B cell (primary cell): ENCODE data around the gene TMEM115. TPM values are rescaled to one million over a fixed set of nuclear protein-coding genes. Genes with fewer than 3 reads are reported as not detected.

Experiments used
- ATAC-seq: fragments of 200-7000 bp; cut with Tn5 transposase; one replicate; pipeline ENCODE4 v1.10.0; 2021; ENCODE audit warnings: low read depth, mild to moderate bottlenecking, moderate number of reproducible peaks, moderate library complexity
- CTCF ChIA-PET: fragments of 350-600 bp; sonication (Branson Sonifier 250); formaldehyde crosslinking; loops from one replicate; lab custom pipeline; 2021; ENCODE audit warnings: antibody characterized with exemption, inconsistent platforms; lab: Charles Lee
- POLR2A ChIA-PET: fragments of 350-600 bp; sonication (Branson Sonifier 250); formaldehyde crosslinking; loops from one replicate; lab custom pipeline; 2021; ENCODE audit warnings: antibody characterized with exemption; lab: Charles Lee
- DNase-seq: peaks from one replicate; pipeline ENCODE4 v3.0.0; 2013
- H2AFZ ChIP-seq: 2 replicates; pipeline ENCODE4 v1.6.1; 2012; ENCODE audit warnings: mild to moderate bottlenecking, low read depth, low read length; ENCODE audit not compliant: insufficient read depth, poor library complexity, severe bottlenecking
- H3K27ac ChIP-seq, 2 donors: 1 replicate in 1 of 2; 2 replicates in 1 of 2; pipeline ENCODE4 v1.5.1; 2012 to 2013; ENCODE audit warnings: low read length in 2 of 2, mild to moderate bottlenecking in 2 of 2, moderate library complexity in 1 of 2
- H3K27me3 ChIP-seq, 4 experiments: fragments of 200-600 bp in 1 of 4; sonication (generic) in 1 of 4; replicated peaks in 1 of 4; 1 replicate in 2 of 4; 2 replicates in 2 of 4; pipeline versions ENCODE4 v1.6.1 to v1.7.0; 2013 to 2016; ENCODE audit warnings: low read length in 3 of 4, mild to moderate bottlenecking in 2 of 4, mixed read lengths in 1 of 4, moderate library complexity in 1 of 4; ENCODE audit not compliant: insufficient read depth in 4 of 4, control insufficient read depth in 3 of 4; ENCODE audit errors: control extremely low read depth in 1 of 4
- H3K36me3 ChIP-seq, 2 experiments: replicated peaks in 1 of 2; 1 replicate in 1 of 2; 2 replicates in 1 of 2; pipeline versions ENCODE4 v1.6.1 to v1.7.1; 2013; ENCODE audit warnings: low read length in 1 of 2; ENCODE audit not compliant: insufficient read depth in 2 of 2, control insufficient read depth in 1 of 2; ENCODE audit errors: control extremely low read depth in 1 of 2, extremely low read depth in 1 of 2
- H3K4me1 ChIP-seq, 2 donors: fragments of 200-600 bp in 1 of 2; sonication (generic) in 1 of 2; 1 replicate in 1 of 2; 2 replicates in 1 of 2; pipeline versions ENCODE4 v1.5.1 to v1.6.1; 2013 to 2017; ENCODE audit warnings: low read length in 2 of 2; ENCODE audit not compliant: control insufficient read depth in 2 of 2, insufficient read depth in 2 of 2
- H3K4me2 ChIP-seq: replicated peaks from 2 replicates; pipeline ENCODE3; 2012; ENCODE audit warnings: mild to moderate bottlenecking, low read depth, low read length; ENCODE audit not compliant: poor library complexity, severe bottlenecking
- H3K4me3 ChIP-seq, 5 experiments: fragments of 200-600 bp in 1 of 5; sonication (generic) in 1 of 5; 1 replicate in 3 of 5; 2 replicates in 2 of 5; pipeline versions ENCODE4 v1.5.1 to v1.7.0; 2011 to 2016; ENCODE audit warnings: low read length in 4 of 5, mild to moderate bottlenecking in 4 of 5, low read depth in 2 of 5, control low read depth in 1 of 5, moderate library complexity in 1 of 5; ENCODE audit not compliant: insufficient read depth in 1 of 5; ENCODE audit errors: control extremely low read depth in 1 of 5, extremely low read depth in 1 of 5
- H3K79me2 ChIP-seq: fragments of 200-600 bp; sonication (generic); one replicate; pipeline ENCODE4 v1.6.0; 2016; ENCODE audit warnings: low read length; ENCODE audit not compliant: control insufficient read depth, insufficient read depth
- H3K9ac ChIP-seq: fragments of 200-600 bp; sonication (generic); 2 replicates; pipeline ENCODE4 v1.6.1; 2017; ENCODE audit warnings: mild to moderate bottlenecking, low read length, moderate library complexity
- H3K9me3 ChIP-seq, 3 donors: one replicate each; pipeline versions ENCODE4 v1.6.1 to v1.7.1; 2013; ENCODE audit warnings: low read length in 2 of 3; ENCODE audit not compliant: control insufficient read depth in 2 of 3, insufficient read depth in 1 of 3; ENCODE audit errors: control extremely low read depth in 1 of 3
- H4K20me1 ChIP-seq: 2 replicates; pipeline ENCODE4 v1.6.0; 2012; ENCODE audit warnings: mild to moderate bottlenecking, low read length; ENCODE audit not compliant: insufficient read depth, control insufficient read depth, poor library complexity, severe bottlenecking
- H3K27ac Mint-ChIP-seq: one replicate; pipeline ENCODE4 v1.8.0; 2021; ENCODE audit warnings: mixed read lengths
- H3K27me3 Mint-ChIP-seq: one replicate; pipeline ENCODE4 v1.8.0; 2021; ENCODE audit warnings: mixed read lengths
- H3K4me1 Mint-ChIP-seq: one replicate; pipeline ENCODE4 v1.8.0; 2021; ENCODE audit warnings: mixed read lengths
- H3K4me3 Mint-ChIP-seq: one replicate; pipeline ENCODE4 v1.8.0; 2021; ENCODE audit warnings: mixed read lengths
- H3K9me3 Mint-ChIP-seq: one replicate; pipeline ENCODE4 v1.8.0; 2022; ENCODE audit warnings: mixed read lengths; ENCODE audit not compliant: insufficient read depth
- EZH2 ChIP-seq: IDR thresholded peaks from 2 replicates; pipeline ENCODE4 v1.6.1; 2012; ENCODE audit warnings: borderline replicate concordance, low read depth, mild to moderate bottlenecking, moderate library complexity, low read length; ENCODE audit not compliant: insufficient read depth, poor library complexity, severe bottlenecking
- WGBS: methylation state at CpG from one replicate; pipeline ENCODE4 v1.1.5; 2013; ENCODE audit warnings: missing lambda C conversion rate; ENCODE audit not compliant: insufficient coverage; 5-methylcytosine and 5-hydroxymethylcytosine counted together
- intact Hi-C: fragments of 100-400 bp; cut with micrococcal nuclease; formaldehyde crosslinking; loops from one replicate; pipeline ENCODE4 v1.10.0; 2022
- polyA plus RNA-seq: library from polyadenylated mRNA; depleted of rRNA; stranded (reverse); fragments of >200 nt; gene quantifications from 2 replicates; pipeline ENCODE4 v1.2.3, GENCODE V29; 2012
- total RNA-seq, 2 donors: library from RNA; stranded (reverse); fragments of 120-200 nt in 1 of 2; gene quantifications; 1 replicate in 1 of 2; 2 replicates in 1 of 2; pipeline versions ENCODE4 v1.2.3 to v1.2.4, GENCODE V29; 2013 to 2022
- TF ChIP-seq, protein P1 (sequence below): fragments of 200-600 bp; IDR thresholded peaks from one replicate; pipeline ENCODE4 v1.8.0; 2022; ENCODE audit warnings: antibody characterized with exemption, mild to moderate bottlenecking

Gene TMEM115
- total and polyA plus RNA-seq, 2 donors (not counting 1 experiment from before 2014, with no cell fraction given): 19.8 to 27.2 TPM

DNA sequence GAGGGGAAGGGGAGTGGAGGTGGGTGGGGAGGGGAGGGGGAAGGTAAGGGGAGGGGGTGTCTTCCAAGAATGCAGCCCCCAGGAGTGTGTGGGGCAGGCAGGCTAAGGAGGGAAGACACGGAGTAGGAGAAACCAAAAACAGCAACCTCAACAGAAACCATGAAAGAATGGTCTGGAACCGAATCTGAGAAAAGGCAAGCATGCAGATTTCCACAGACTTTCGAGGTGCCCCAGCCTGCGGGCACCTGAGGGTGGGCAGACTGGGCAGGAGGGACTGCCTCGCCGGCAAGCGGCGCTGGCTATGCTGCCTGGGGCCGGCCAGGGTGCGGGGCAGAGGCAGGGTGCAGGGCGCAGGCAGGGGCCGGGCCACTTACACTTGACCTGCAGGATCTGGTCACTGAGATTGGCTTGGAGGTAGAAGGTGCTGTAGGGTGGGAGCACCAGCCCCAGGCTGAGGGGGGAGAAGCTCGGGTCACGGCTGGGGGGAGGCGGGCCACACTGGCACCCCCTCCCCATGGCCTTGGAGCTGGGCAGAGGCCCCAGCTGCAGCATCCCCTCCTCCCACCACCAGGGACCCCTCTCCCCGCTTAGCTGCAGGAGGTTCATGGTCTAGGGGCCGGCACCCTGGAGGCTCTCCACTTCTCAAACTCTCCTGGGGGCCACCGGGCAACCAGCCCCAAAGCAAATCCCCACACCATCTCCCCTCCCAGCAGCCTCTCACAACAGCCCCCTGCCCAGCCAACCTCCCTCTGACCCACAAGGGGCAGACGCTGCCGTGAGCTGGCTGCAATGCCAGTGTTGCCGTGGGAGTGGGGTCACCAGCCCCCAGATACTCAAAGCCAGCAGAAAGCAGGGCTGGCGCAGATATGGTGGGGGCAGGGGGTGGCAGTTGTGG lies 15.3 kb upstream of the TMEM115 start:
- H3K27me3 Mint-ChIP-seq: peaks cover 8% of the 10 kb centered on the region
- WGBS: 75% methylated on average over 19 of the region's 22 CpGs
- no peak overlapping the region for H3K4me2 ChIP-seq
- H3K79me2 ChIP-seq: no peaks in the 10 kb centered on the region
- no peaks in the 10 kb centered on the region for H3K9me3 ChIP-seq
- ChIA-PET CTCF (no interaction called here), POLR2A (no interaction called here)
- H3K4me3 Mint-ChIP-seq: no peak overlapping the region
- H3K27ac Mint-ChIP-seq: no peak overlapping the region
- DNase-seq: no peak
- H3K4me3 ChIP-seq: no peak overlapping the region
- no peaks in the 10 kb centered on the region for H3K9me3 Mint-ChIP-seq
- ATAC-seq: no peak
- H3K4me1 Mint-ChIP-seq: no peaks in the 10 kb centered on the region
- no peaks in the 10 kb centered on the region for H3K4me1 ChIP-seq
- H3K27ac ChIP-seq: no peak overlapping the region
- H3K27me3 ChIP-seq: no peaks in the 10 kb centered on the region
- no peak overlapping the region for H3K9ac ChIP-seq
- TF ChIP-seq, protein P1, sequence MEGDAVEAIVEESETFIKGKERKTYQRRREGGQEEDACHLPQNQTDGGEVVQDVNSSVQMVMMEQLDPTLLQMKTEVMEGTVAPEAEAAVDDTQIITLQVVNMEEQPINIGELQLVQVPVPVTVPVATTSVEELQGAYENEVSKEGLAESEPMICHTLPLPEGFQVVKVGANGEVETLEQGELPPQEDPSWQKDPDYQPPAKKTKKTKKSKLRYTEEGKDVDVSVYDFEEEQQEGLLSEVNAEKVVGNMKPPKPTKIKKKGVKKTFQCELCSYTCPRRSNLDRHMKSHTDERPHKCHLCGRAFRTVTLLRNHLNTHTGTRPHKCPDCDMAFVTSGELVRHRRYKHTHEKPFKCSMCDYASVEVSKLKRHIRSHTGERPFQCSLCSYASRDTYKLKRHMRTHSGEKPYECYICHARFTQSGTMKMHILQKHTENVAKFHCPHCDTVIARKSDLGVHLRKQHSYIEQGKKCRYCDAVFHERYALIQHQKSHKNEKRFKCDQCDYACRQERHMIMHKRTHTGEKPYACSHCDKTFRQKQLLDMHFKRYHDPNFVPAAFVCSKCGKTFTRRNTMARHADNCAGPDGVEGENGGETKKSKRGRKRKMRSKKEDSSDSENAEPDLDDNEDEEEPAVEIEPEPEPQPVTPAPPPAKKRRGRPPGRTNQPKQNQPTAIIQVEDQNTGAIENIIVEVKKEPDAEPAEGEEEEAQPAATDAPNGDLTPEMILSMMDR: no peak
- TF ChIP-seq EZH2: no peak
- H2AFZ ChIP-seq: no peak overlapping the region
- H3K36me3 ChIP-seq: no peaks in the 10 kb centered on the region
- intact Hi-C loops: no loop called here
- H4K20me1 ChIP-seq: no peaks in the 10 kb centered on the region
